HEK293 (cell line): ENCODE results near the gene KAT7.
A peak's percentile ranks its signal among the peaks of the same experiment; 100 is the strongest.

Source experiments
- CTCF ChIA-PET: fragments of 350-600 bp; formaldehyde crosslinking; extraction: SDS; loops from one replicate; lab custom pipeline; 2021; ENCODE audit warnings: antibody characterized with exemption; lab: Yijun Ruan, JAX
- POLR2A ChIA-PET: fragments of 300-600 bp; formaldehyde crosslinking; extraction: SDS; loops from one replicate; lab custom pipeline; 2020; ENCODE audit warnings: antibody characterized with exemption, inconsistent platforms; lab: Yijun Ruan, JAX
- H3K27ac ChIP-seq: fragments of 200-500 bp; sonication (Bioruptor generic); 2 replicates; pipeline ENCODE4 v1.5.1; 2014; ENCODE audit warnings: low read depth, low read length, control low read depth, inconsistent platforms; ENCODE audit errors: extremely low read depth
- H3K36me3 ChIP-seq, 2 experiments: fragments of 200-500 bp in 1 of 2; sonication (Bioruptor generic) in 1 of 2; 1 replicate in 1 of 2; 2 replicates in 1 of 2; pipeline ENCODE4 v1.5.1; 2014 to 2017; ENCODE audit warnings: inconsistent platforms in 2 of 2, low read length in 2 of 2; ENCODE audit not compliant: control insufficient read depth in 2 of 2, insufficient read depth in 1 of 2
- H3K4me1 ChIP-seq: fragments of 200-500 bp; sonication (Bioruptor generic); 2 replicates; pipeline ENCODE4 v1.5.1; 2014; ENCODE audit warnings: mild to moderate bottlenecking, low read length, inconsistent platforms; ENCODE audit not compliant: control insufficient read depth, insufficient read depth
- H3K4me3 ChIP-seq: 2 replicates; pipeline ENCODE4 v1.5.1; 2011; ENCODE audit warnings: low read depth, mild to moderate bottlenecking, control low read depth, low read length, moderate library complexity
- H3K9me3 ChIP-seq: fragments of 200-500 bp; sonication (Bioruptor generic); 2 replicates; pipeline ENCODE4 v1.5.1; 2014; ENCODE audit warnings: low read depth, low read length, inconsistent platforms; ENCODE audit not compliant: control insufficient read depth, insufficient read depth
- GLIS1 ChIP-seq: fragments of 450-650 bp; formaldehyde crosslinking; IDR thresholded peaks from 2 replicates; pipeline ENCODE4 v1.5.1; 2016; ENCODE audit warnings: missing biosample characterization, missing genetic modification characterization
- MEIS1 ChIP-seq: sonication (generic); formaldehyde crosslinking; IDR thresholded peaks from 2 replicates; pipeline ENCODE4 v1.8.1; 2022; ENCODE audit warnings: missing genetic modification reagents, mild to moderate bottlenecking, borderline replicate concordance
- PRDM1 ChIP-seq: fragments of 450-650 bp; formaldehyde crosslinking; IDR thresholded peaks from 2 replicates; pipeline ENCODE4; 2016; ENCODE audit warnings: missing biosample characterization, missing genetic modification characterization
- RBAK ChIP-seq: fragments of 450-650 bp; formaldehyde crosslinking; IDR thresholded peaks from 2 replicates; pipeline ENCODE4 v1.5.1; 2016; ENCODE audit warnings: missing biosample characterization, missing genetic modification characterization
- ZBTB20 ChIP-seq: fragments of 450-650 bp; formaldehyde crosslinking; IDR thresholded peaks from 2 replicates; pipeline ENCODE4 v1.5.1; 2016; ENCODE audit warnings: missing biosample characterization, missing genetic modification characterization
- ZNF155 ChIP-seq: fragments of 450-650 bp; formaldehyde crosslinking; IDR thresholded peaks from 2 replicates; pipeline ENCODE4 v1.5.1; 2016; ENCODE audit warnings: missing biosample characterization, missing genetic modification characterization
- ZNF354C ChIP-seq: fragments of 450-650 bp; formaldehyde crosslinking; IDR thresholded peaks from 2 replicates; pipeline ENCODE4 v1.5.1; 2016; ENCODE audit warnings: missing biosample characterization, missing genetic modification characterization, low read depth, borderline replicate concordance
- ZNF521 ChIP-seq: fragments of 450-650 bp; formaldehyde crosslinking; IDR thresholded peaks from 2 replicates; pipeline ENCODE4 v1.5.1; 2017; ENCODE audit warnings: missing biosample characterization, mild to moderate bottlenecking, missing genetic modification characterization
- ZNF776 ChIP-seq: fragments of 450-650 bp; formaldehyde crosslinking; IDR thresholded peaks from 2 replicates; pipeline ENCODE4 v1.5.0; 2017; ENCODE audit warnings: missing biosample characterization, missing genetic modification characterization, borderline replicate concordance
- TF ChIP-seq, protein P1 (sequence below): fragments of 450-650 bp; formaldehyde crosslinking; IDR thresholded peaks from 2 replicates; pipeline ENCODE4 v1.5.1; 2016; ENCODE audit warnings: missing biosample characterization, missing genetic modification characterization
- TF ChIP-seq, protein P2 (sequence below): fragments of 450-650 bp; formaldehyde crosslinking; IDR thresholded peaks from 2 replicates; pipeline ENCODE4 v1.5.1; 2016; ENCODE audit warnings: missing biosample characterization, missing genetic modification characterization
- TF ChIP-seq, protein P3 (sequence below): fragments of 450-650 bp; formaldehyde crosslinking; IDR thresholded peaks from 2 replicates; pipeline ENCODE4 v1.5.1; 2016; ENCODE audit warnings: missing biosample characterization, missing genetic modification characterization
- TF ChIP-seq, protein P4 (sequence below): fragments of 450-650 bp; formaldehyde crosslinking; IDR thresholded peaks from 2 replicates; pipeline ENCODE4 v1.5.1; 2016; ENCODE audit warnings: missing biosample characterization, missing genetic modification characterization
- TF ChIP-seq, protein P5 (sequence below): fragments of 450-650 bp; formaldehyde crosslinking; IDR thresholded peaks from 2 replicates; pipeline ENCODE4 v1.5.1; 2016; ENCODE audit warnings: missing biosample characterization, missing genetic modification characterization

The KAT7 gene

DNA sequence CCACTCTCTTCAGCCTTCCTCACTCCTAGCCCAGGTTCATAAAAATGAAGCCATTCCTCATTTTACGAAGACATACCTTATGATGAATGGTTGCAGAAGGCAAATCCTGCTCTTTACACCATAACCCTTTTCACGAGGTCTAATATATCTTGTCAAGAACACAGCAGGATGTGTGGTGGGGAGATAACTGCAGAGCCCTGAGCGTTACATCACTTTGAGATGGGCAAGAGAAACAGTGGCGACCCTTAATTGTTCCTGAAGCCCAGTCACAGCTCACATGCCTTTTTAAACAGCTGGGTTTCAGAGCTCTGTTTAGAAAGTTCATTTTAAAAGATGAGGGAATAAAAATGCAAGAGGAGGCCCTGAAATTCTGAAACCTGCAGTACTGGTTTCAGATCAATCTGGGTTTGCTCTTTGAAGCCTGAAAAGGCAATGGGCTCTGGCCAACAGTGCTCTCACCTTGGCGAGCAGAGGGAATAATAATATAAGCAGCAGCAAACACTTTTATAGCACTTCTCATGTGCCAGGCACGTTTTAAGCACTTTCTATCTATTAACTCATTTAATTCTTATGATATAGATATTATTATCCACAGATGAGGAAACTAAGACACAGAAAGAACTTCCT is 27.4 kb upstream of the KAT7 start:
- POLR2A ChIA-PET, result interaction anchor here (2.2 to 3.5 kb wide), 2 partner anchors 13 to 52 kb away, joined by 6 to 67 read pairs; partner anchors contain the start of gene SLC35B1
- no peaks in the 10 kb centered on the region for H3K9me3 ChIP-seq
- TF ChIP-seq ZNF776 (tag by site-specific recombination), result no peak
- no peak for TF ChIP-seq ZNF155 (tag by site-specific recombination)
- TF ChIP-seq ZNF354C (tag by site-specific recombination), result no peak
- TF ChIP-seq, protein P1, sequence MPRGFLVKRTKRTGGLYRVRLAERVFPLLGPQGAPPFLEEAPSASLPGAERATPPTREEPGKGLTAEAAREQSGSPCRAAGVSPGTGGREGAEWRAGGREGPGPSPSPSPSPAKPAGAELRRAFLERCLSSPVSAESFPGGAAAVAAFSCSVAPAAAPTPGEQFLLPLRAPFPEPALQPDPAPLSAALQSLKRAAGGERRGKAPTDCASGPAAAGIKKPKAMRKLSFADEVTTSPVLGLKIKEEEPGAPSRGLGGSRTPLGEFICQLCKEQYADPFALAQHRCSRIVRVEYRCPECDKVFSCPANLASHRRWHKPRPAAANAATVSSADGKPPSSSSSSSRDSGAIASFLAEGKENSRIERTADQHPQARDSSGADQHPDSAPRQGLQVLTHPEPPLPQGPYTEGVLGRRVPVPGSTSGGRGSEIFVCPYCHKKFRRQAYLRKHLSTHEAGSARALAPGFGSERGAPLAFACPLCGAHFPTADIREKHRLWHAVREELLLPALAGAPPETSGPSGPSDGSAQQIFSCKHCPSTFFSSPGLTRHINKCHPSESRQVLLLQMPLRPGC (tag by site-specific recombination), result no peak
- TF ChIP-seq RBAK (tag by site-specific recombination), result no peak
- TF ChIP-seq, protein P2, sequence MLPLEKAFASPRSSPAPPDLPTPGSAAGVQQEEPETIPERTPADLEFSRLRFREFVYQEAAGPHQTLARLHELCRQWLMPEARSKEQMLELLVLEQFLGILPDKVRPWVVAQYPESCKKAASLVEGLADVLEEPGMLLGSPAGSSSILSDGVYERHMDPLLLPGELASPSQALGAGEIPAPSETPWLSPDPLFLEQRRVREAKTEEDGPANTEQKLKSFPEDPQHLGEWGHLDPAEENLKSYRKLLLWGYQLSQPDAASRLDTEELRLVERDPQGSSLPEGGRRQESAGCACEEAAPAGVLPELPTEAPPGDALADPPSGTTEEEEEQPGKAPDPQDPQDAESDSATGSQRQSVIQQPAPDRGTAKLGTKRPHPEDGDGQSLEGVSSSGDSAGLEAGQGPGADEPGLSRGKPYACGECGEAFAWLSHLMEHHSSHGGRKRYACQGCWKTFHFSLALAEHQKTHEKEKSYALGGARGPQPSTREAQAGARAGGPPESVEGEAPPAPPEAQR (tag by site-specific recombination), result no peak
- TF ChIP-seq, protein P3, sequence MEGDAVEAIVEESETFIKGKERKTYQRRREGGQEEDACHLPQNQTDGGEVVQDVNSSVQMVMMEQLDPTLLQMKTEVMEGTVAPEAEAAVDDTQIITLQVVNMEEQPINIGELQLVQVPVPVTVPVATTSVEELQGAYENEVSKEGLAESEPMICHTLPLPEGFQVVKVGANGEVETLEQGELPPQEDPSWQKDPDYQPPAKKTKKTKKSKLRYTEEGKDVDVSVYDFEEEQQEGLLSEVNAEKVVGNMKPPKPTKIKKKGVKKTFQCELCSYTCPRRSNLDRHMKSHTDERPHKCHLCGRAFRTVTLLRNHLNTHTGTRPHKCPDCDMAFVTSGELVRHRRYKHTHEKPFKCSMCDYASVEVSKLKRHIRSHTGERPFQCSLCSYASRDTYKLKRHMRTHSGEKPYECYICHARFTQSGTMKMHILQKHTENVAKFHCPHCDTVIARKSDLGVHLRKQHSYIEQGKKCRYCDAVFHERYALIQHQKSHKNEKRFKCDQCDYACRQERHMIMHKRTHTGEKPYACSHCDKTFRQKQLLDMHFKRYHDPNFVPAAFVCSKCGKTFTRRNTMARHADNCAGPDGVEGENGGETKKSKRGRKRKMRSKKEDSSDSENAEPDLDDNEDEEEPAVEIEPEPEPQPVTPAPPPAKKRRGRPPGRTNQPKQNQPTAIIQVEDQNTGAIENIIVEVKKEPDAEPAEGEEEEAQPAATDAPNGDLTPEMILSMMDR (tag by site-specific recombination), result no peak
- TF ChIP-seq, protein P4, sequence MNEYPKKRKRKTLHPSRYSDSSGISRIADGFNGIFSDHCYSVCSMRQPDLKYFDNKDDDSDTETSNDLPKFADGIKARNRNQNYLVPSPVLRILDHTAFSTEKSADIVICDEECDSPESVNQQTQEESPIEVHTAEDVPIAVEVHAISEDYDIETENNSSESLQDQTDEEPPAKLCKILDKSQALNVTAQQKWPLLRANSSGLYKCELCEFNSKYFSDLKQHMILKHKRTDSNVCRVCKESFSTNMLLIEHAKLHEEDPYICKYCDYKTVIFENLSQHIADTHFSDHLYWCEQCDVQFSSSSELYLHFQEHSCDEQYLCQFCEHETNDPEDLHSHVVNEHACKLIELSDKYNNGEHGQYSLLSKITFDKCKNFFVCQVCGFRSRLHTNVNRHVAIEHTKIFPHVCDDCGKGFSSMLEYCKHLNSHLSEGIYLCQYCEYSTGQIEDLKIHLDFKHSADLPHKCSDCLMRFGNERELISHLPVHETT (tag by site-specific recombination), result no peak
- no peak for TF ChIP-seq ZBTB20 (tag by site-specific recombination)
- no peak for TF ChIP-seq MEIS1 (CRISPR knock-in tag)
- no peak for TF ChIP-seq GLIS1 (tag by site-specific recombination)
- TF ChIP-seq, all 188 proteins: peak for 0
- Histone ChIP-seq H3K27ac (no peak overlapping the region), H3K4me3 (no peak overlapping the region), H3K4me1 (peaks cover 9% of the 10 kb centered on the region; the same call in 1 of the 2 replicates), H3K36me3 (peaks cover 0 to 3% of the 10 kb centered on the region in 2 experiments; a peak in 1 of 3 replicates)
- CTCF ChIA-PET, result interaction anchor here (1.1 to 2.7 kb wide), 2 partner anchors 10 to 53 kb away, joined by 3 to 11 read pairs; partner anchors contain the start of gene SLC35B1

DNA sequence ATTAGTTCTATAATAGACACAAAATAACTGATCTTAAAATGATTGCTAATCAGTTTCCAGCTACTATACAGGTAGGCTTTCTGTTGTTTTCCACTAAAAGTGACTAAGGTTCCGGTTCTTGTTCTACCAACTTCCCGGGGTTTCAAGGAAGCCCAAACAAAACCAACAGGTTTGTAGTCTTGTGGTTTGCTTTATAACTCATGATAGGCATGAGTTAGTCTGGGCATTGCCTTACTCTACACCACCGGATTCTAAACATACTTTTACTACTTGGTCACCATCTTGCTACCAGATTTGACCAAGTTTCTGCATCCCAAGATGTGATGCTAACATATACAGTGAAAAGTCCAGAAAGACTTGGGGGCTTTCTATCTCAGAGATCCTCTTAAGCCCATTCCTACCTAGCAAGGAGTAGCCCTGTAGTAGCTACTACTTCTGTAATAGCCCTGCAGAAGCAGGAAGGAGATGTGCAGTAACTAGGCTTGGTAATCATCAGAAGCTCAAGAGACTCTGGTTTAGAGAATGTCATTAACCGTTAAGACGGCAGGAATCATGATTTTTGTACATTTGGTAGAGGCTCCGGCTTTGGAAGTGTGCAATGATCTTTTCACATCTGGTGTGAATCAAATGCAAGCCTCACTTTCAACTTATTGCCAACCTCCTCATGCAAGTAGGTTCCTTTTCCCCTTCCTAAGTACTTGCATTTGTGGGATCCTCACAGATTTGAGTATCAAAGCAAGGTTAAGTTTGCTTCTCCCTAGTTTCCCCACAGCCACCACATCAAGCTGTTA is 26.1 kb upstream of the KAT7 start:
- POLR2A ChIA-PET, result interaction anchor here (0.6 to 3.5 kb wide), 7 partner anchors 9 to 1486 kb away, joined by 3 to 67 read pairs (median 27); partner anchors contain the start of gene SLC35B1
- H3K36me3 ChIP-seq, result peaks cover 0 to 3% of the 10 kb centered on the region in 2 experiments; a peak in 1 of 3 replicates
- CTCF ChIA-PET, result interaction anchor here (0.6 to 1.2 kb wide), 8 partner anchors 12 to 535 kb away, joined by 3 to 4 read pairs (median 3); no protein-coding TSS in a partner anchor
- H3K4me3 ChIP-seq, result no peak overlapping the region
- TF ChIP-seq ZNF521 (tag by site-specific recombination), result no peak
- TF ChIP-seq, protein P5, sequence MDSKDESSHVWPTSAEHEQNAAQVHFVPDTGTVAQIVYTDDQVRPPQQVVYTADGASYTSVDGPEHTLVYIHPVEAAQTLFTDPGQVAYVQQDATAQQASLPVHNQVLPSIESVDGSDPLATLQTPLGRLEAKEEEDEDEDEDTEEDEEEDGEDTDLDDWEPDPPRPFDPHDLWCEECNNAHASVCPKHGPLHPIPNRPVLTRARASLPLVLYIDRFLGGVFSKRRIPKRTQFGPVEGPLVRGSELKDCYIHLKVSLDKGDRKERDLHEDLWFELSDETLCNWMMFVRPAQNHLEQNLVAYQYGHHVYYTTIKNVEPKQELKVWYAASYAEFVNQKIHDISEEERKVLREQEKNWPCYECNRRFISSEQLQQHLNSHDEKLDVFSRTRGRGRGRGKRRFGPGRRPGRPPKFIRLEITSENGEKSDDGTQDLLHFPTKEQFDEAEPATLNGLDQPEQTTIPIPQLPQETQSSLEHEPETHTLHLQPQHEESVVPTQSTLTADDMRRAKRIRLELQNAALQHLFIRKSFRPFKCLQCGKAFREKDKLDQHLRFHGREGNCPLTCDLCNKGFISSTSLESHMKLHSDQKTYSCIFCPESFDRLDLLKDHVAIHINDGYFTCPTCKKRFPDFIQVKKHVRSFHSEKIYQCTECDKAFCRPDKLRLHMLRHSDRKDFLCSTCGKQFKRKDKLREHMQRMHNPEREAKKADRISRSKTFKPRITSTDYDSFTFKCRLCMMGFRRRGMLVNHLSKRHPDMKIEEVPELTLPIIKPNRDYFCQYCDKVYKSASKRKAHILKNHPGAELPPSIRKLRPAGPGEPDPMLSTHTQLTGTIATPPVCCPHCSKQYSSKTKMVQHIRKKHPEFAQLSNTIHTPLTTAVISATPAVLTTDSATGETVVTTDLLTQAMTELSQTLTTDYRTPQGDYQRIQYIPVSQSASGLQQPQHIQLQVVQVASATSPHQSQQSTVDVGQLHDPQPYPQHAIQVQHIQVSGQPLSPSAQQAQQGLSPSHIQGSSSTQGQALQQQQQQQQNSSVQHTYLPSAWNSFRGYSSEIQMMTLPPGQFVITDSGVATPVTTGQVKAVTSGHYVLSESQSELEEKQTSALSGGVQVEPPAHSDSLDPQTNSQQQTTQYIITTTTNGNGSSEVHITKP, result no peak
- 0 out of 2 replicates have a peak, but pooled peaks have one; percentile 8 for TF ChIP-seq PRDM1 (tag by site-specific recombination)
- TF ChIP-seq, all 188 proteins: peak for 1
- Histone ChIP-seq H3K27ac (no peak overlapping the region), H3K9me3 (no peaks in the 10 kb centered on the region), H3K4me1 (peaks cover 9% of the 10 kb centered on the region; the same call in 1 of the 2 replicates)
